Measurements from ENCODE around the gene PDE6B. TPM values are rescaled to one million over a fixed set of nuclear protein-coding genes. Genes with fewer than 3 reads are reported as not detected.

The PDE6B gene
- total RNA-seq, 2 experiments from 2014 or later: 11.4 to 13.9 TPM

DNA sequence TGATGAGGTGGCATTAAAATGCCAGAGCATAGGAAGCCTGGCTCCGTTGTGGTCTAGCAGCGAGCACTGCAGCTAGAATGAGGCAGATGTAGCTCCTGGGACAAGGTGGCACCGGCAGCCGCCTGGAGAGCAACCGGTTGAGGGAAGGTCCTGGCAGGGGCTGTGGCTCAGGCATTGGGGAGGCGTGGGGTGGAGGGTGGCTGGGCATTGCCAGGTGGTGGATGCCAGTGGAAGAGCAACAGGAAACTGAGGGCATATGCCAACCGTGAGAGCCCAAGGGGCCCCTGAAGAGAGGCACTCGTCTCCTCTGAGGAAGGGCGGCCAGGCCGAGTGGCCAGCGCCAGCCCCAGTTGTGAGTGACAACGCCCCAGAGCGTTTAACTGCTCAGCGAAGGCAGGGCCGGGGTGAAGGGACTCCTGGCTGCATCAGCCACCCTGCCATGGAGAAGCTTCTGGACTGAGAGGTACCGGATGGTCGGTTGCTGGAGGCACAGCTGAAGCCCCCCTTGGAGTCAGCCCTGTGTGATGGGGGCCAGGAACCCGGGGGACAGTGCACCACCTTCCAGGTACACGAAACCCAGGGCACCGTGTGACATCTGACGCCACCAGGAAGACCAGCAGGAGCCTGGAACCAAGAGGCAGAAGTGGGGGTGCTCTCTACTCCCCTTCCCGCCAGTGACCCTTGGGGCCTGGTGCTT is 13.2 kb upstream of the PDE6B start:
- H3K4me1 Mint-ChIP-seq (ENCODE audit: low read depth): no peaks in the 10 kb centered on the region
- DNase-seq (no peak), ATAC-seq (no peak)
- no peaks in the 10 kb centered on the region for H3K9me3 Mint-ChIP-seq
- H3K27me3 Mint-ChIP-seq: peaks cover 14% of the 10 kb centered on the region
- H3K36me3 Mint-ChIP-seq (ENCODE audit: low read depth): no peaks in the 10 kb centered on the region
- no peak overlapping the region for H3K27ac Mint-ChIP-seq
- TF ChIP-seq, protein P1, sequence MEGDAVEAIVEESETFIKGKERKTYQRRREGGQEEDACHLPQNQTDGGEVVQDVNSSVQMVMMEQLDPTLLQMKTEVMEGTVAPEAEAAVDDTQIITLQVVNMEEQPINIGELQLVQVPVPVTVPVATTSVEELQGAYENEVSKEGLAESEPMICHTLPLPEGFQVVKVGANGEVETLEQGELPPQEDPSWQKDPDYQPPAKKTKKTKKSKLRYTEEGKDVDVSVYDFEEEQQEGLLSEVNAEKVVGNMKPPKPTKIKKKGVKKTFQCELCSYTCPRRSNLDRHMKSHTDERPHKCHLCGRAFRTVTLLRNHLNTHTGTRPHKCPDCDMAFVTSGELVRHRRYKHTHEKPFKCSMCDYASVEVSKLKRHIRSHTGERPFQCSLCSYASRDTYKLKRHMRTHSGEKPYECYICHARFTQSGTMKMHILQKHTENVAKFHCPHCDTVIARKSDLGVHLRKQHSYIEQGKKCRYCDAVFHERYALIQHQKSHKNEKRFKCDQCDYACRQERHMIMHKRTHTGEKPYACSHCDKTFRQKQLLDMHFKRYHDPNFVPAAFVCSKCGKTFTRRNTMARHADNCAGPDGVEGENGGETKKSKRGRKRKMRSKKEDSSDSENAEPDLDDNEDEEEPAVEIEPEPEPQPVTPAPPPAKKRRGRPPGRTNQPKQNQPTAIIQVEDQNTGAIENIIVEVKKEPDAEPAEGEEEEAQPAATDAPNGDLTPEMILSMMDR (IDR thresholded peaks at IDR 0.05): no peak
- H3K4me3 Mint-ChIP-seq: no peak overlapping the region
- ChIA-PET CTCF (no interaction called here), POLR2A (interaction anchor here (1.0 kb wide), 1 partner anchor 31 kb away, joined by 5 read pairs; no protein-coding TSS in a partner anchor)
- intact Hi-C loops (cut with micrococcal nuclease): no loop called here

DNA sequence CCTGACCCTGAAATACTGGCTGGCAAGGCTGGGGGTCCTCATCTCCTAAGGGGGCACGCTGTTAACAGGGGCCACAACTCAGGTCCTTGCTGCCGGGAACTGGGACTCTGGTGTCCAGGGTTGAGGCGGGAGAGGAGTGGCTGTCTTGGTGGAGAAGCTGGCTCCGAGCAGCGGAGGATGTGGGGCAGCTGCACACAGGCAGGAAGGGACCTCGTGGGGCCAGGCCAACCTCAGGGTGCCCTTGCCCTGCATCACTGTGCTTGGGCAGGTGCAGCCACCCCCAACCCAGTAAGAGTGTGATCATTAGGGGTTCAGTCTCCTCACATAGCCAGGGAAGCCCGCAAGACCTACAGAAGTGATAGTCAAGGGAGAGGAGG is 12.6 kb upstream of the PDE6B start:
- Mint-ChIP-seq H3K9me3 (no peaks in the 10 kb centered on the region), H3K36me3 (ENCODE audit: low read depth) (no peaks in the 10 kb centered on the region), H3K4me3 (no peak overlapping the region), H3K27ac (no peak overlapping the region), H3K27me3 (peaks cover 14% of the 10 kb centered on the region), H3K4me1 (ENCODE audit: low read depth) (no peaks in the 10 kb centered on the region)
- ChIA-PET POLR2A (interaction anchor here (0.6 kb wide), 1 partner anchor 548 kb away, joined by 3 read pairs; no protein-coding TSS in a partner anchor), CTCF (no interaction called here)
- no peak for DNase-seq
- intact Hi-C loops (cut with micrococcal nuclease): no loop called here
- TF ChIP-seq, protein P1 (IDR thresholded peaks at IDR 0.05): no peak
- ATAC-seq: no peak

DNA sequence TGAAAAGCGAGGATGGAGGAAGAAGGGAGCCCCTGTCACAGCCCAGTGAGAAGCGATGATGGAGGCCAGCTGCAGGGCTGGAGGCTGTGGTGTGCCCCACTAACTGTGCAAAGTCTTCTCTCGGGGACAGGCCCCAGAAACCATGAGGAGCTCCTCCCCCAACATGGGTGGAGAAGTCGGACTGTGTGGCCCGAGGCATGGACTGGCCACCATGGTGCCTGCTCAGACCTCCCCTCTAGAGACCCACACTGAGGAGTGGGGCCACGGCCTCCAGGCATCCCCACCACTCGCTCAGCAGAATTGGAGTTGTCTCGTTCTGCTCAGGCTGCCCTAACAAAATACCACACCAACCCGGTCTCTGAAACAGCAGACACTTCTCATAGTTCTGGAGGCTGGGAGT is 12.2 kb upstream of the PDE6B start:
- DNase-seq (no peak), ATAC-seq (no peak)
- no peak overlapping the region for H3K4me3 Mint-ChIP-seq
- ChIA-PET POLR2A (interaction anchor here (0.6 kb wide), 1 partner anchor 548 kb away, joined by 3 read pairs; no protein-coding TSS in a partner anchor), CTCF (no interaction called here)
- H3K27me3 Mint-ChIP-seq: peaks cover 16% of the 10 kb centered on the region
- intact Hi-C loops (cut with micrococcal nuclease): no loop called here
- TF ChIP-seq, protein P1 (IDR thresholded peaks at IDR 0.05): no peak
- H3K9me3 Mint-ChIP-seq: no peaks in the 10 kb centered on the region
- H3K36me3 Mint-ChIP-seq (ENCODE audit: low read depth): no peaks in the 10 kb centered on the region
- no peak overlapping the region for H3K27ac Mint-ChIP-seq
- no peaks in the 10 kb centered on the region for H3K4me1 Mint-ChIP-seq (ENCODE audit: low read depth)

DNA sequence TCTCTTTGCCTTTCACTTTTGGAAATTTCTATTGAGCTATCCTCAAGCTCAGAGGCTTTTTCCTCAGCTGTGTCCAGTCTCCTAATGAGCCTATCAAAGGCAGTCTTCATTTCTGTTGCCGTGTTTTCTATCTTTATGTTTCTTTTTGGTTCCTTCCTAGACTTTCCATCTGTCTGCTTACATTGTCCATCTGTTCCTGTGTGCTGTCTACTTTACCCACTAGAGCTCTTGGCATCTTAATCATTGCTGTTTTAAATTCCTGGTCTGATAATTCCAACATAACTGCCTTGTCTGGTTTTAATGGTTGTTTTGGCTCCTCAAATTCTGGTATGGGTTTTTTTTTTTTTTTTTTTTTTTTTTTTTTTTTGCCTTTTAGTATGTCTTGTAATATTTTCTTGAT is 9.3 kb upstream of the PDE6B start:
- CTCF ChIA-PET: interaction anchor here (1.1 kb wide), 1 partner anchor 13 kb away, joined by 3 read pairs; no protein-coding TSS in a partner anchor

More for the DNA sequence above, 9.3 kb upstream of the PDE6B start:
- H3K4me1 Mint-ChIP-seq (ENCODE audit: low read depth): no peaks in the 10 kb centered on the region
- TF ChIP-seq, protein P1 (IDR thresholded peaks at IDR 0.05): no peak
- no peak overlapping the region for H3K4me3 Mint-ChIP-seq
- H3K27ac Mint-ChIP-seq: no peak overlapping the region
- ATAC-seq (no peak), DNase-seq (no peak)
- POLR2A ChIA-PET: interaction anchor here (1.3 kb wide), 1 partner anchor 9 kb away, joined by 5 read pairs; no protein-coding TSS in a partner anchor
- peaks cover 11% of the 10 kb centered on the region for H3K27me3 Mint-ChIP-seq
- intact Hi-C loops (cut with micrococcal nuclease): no loop called here
- H3K36me3 Mint-ChIP-seq (ENCODE audit: low read depth): no peaks in the 10 kb centered on the region
- H3K9me3 Mint-ChIP-seq: no peaks in the 10 kb centered on the region
